Thyroid gland (tissue), 4 donors: ENCODE results near the gene NAV2.

ENCODE experiments used
- POLR2A ChIP-seq, 2 donors: fragments of 450-650 bp; IDR thresholded peaks; one replicate each; pipeline ENCODE4 v1.6.1; 2017; ENCODE audit warnings: antibody characterized with exemption in 2 of 2, mild to moderate bottlenecking in 2 of 2, moderate library complexity in 1 of 2
- TF ChIP-seq, protein P1 (sequence below), 6 experiments: fragments of 200-600 bp in 3 of 6; fragments of 450-650 bp in 3 of 6; sonication (generic) in 3 of 6; IDR thresholded peaks; one replicate each; pipeline ENCODE4 v1.5.1; 2016 to 2019; ENCODE audit warnings: antibody characterized with exemption in 6 of 6, mild to moderate bottlenecking in 2 of 6, inconsistent platforms in 1 of 6, moderate library complexity in 1 of 6

DNA sequence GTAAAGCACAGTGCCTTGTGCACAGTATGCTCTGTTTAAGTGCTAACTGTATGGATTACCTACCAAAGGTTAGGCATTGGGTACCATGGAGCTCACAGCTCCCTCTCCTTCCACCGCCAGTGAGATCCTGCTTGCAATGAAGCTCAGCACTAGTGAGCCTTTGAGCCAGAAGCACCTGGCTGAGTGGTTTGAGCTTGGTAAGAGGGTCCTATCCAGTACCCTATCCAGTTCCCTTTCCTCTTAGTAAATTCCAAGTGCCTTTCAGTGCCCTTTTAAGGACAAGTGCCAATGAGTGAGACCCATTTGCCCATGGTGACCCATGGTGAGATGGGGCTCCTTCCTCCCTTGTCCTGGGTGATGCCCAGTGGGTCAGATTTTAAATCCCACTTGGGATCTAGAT lies 43.1 kb upstream of the NAV2 start:
- TF ChIP-seq, protein P1, sequence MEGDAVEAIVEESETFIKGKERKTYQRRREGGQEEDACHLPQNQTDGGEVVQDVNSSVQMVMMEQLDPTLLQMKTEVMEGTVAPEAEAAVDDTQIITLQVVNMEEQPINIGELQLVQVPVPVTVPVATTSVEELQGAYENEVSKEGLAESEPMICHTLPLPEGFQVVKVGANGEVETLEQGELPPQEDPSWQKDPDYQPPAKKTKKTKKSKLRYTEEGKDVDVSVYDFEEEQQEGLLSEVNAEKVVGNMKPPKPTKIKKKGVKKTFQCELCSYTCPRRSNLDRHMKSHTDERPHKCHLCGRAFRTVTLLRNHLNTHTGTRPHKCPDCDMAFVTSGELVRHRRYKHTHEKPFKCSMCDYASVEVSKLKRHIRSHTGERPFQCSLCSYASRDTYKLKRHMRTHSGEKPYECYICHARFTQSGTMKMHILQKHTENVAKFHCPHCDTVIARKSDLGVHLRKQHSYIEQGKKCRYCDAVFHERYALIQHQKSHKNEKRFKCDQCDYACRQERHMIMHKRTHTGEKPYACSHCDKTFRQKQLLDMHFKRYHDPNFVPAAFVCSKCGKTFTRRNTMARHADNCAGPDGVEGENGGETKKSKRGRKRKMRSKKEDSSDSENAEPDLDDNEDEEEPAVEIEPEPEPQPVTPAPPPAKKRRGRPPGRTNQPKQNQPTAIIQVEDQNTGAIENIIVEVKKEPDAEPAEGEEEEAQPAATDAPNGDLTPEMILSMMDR (IDR thresholded peaks at IDR 0.05) = no peak
- no peak for TF ChIP-seq POLR2A (IDR thresholded peaks at IDR 0.05)
